ENCODE data around the gene CD63. TPM values are rescaled to one million over a fixed set of nuclear protein-coding genes. Genes with fewer than 3 reads are reported as not detected.

CD63 gene
- total RNA-seq, 1 experiment from 2014 or later, result 409 TPM

DNA sequence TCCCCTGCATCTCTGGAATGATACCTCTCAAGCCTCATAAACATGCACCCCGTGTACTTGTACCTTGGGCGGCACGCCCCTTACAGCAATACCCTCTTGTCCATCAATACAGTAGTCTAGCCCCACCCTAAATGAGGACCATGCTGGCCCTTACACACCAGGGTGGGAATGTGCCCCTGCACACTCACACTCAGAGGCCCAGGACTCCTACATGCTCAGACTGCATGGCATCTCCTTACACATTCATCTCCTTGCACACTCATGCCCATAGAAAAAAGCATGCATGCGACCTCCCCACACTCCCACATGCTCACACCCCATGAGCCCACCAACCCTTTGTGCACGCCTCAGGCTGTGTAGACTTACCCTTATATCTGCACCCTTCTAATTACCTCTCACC, 43.1 kb downstream of the CD63 start (continued):
- no peak for TF ChIP-seq SP1 (CRISPR knock-in tag; conservative IDR thresholded peaks at IDR 0.05)
- TF ChIP-seq, protein P1, sequence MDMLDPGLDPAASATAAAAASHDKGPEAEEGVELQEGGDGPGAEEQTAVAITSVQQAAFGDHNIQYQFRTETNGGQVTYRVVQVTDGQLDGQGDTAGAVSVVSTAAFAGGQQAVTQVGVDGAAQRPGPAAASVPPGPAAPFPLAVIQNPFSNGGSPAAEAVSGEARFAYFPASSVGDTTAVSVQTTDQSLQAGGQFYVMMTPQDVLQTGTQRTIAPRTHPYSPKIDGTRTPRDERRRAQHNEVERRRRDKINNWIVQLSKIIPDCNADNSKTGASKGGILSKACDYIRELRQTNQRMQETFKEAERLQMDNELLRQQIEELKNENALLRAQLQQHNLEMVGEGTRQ (CRISPR knock-in tag; IDR thresholded peaks at IDR 0.05), result no peak
- no peak for TF ChIP-seq RORB (CRISPR knock-in tag; IDR thresholded peaks at IDR 0.05)
- TF ChIP-seq CREB1 (CRISPR knock-in tag; IDR thresholded peaks at IDR 0.05), result no peak
- TF ChIP-seq NFATC4 (CRISPR knock-in tag; IDR thresholded peaks at IDR 0.05), result no peak

DNA sequence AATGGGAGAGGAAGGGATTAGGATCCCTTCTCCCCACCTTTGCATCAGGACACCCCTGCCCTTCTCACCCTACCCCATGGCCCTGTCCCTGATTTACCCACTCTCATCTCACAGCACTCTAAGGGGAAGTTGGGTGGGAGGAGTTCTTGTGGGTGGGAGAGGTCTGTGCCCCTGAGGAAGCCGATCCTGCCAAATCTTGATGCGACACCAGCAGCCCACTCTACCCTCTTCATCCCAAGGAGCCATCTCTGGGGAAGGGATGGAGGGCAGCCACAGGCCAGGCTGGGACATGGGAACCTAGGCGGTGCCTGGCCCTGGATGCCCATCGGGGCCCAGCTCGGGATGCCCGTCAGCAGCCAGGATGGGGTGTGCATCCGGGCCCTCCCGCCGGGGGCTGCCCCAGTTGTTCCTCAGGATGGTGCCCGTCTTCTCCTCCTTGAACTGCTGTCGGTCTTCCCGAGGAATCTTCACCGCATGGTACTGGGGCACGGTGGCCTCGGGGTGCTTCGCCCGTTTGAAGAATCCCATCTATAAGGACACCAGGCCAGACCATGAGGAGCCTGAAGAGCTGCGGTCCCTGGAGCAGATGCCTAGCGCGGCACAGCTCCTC, 43.9 kb downstream of the CD63 start:
- no peaks in the 10 kb centered on the region for H3K9me3 Mint-ChIP-seq
- TF ChIP-seq NR3C1 (CRISPR knock-in tag; conservative IDR thresholded peaks at IDR 0.05; ENCODE audit: low read depth), result no peak
- TF ChIP-seq, protein P2, sequence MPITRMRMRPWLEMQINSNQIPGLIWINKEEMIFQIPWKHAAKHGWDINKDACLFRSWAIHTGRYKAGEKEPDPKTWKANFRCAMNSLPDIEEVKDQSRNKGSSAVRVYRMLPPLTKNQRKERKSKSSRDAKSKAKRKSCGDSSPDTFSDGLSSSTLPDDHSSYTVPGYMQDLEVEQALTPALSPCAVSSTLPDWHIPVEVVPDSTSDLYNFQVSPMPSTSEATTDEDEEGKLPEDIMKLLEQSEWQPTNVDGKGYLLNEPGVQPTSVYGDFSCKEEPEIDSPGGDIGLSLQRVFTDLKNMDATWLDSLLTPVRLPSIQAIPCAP (CRISPR knock-in tag; IDR thresholded peaks at IDR 0.05), result no peak
- TF ChIP-seq ESRRA (CRISPR knock-in tag; IDR thresholded peaks at IDR 0.05; ENCODE audit: borderline replicate concordance), result no peak
- no peak for TF ChIP-seq ZNF219 (CRISPR knock-in tag; IDR thresholded peaks at IDR 0.05; ENCODE audit: borderline replicate concordance)
- TF ChIP-seq EMX1 (CRISPR knock-in tag; IDR thresholded peaks at IDR 0.05), result no peak
- POLR2A ChIA-PET, result interaction anchor here (1.1 kb wide), 1 partner anchor 10 kb away, joined by 3 read pairs; no protein-coding TSS in a partner anchor
- DNase-seq (ENCODE audit: low spot score), result no peak
- no peak overlapping the region for H3K27ac Mint-ChIP-seq
- H3K4me3 Mint-ChIP-seq, result no peak overlapping the region
- no peak for ATAC-seq
- H3K4me1 Mint-ChIP-seq, result peaks cover 14% of the 10 kb centered on the region
- peaks cover 7% of the 10 kb centered on the region; the same call in 1 of the 2 replicates for H3K36me3 Mint-ChIP-seq
- H3K27me3 Mint-ChIP-seq (ENCODE audit: low read depth), result no peaks in the 10 kb centered on the region; the same call in 1 of the 2 replicates
- CTCF ChIA-PET, result interaction anchor here (1.6 to 4.7 kb wide), 2 partner anchors 21 to 53 kb away, joined by 6 to 65 read pairs; no protein-coding TSS in a partner anchor

DNA sequence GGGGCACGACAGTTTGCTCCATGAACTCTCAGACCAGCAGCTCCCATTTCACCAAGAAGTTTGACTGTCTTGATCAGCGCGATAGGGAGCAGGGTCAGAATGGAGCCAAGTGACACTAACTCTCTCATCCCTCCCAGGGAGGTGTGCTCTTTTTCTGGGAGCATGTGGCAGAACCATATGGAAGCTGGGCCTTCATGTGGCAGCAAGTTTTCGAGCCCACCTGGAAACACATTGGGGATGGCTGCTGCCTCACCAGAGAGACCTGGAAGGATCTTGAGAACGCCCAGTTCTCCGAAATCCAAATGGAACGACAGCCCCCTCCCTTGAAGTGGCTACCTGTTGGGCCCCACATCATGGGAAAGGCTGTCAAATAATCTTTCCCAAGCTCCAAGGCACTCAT, 45.1 kb downstream of the CD63 start:
- POLR2A ChIA-PET, result interaction anchor here (1.1 kb wide), 1 partner anchor 11 kb away, joined by 3 read pairs; no protein-coding TSS in a partner anchor
- DNase-seq (ENCODE audit: low spot score), result no peak
- Mint-ChIP-seq H3K27ac (no peak overlapping the region), H3K9me3 (no peaks in the 10 kb centered on the region), H3K27me3 (ENCODE audit: low read depth) (no peaks in the 10 kb centered on the region; the same call in 1 of the 2 replicates), H3K36me3 (peaks cover 7% of the 10 kb centered on the region; the same call in 1 of the 2 replicates), H3K4me1 (peaks cover 14% of the 10 kb centered on the region), H3K4me3 (no peak overlapping the region)
- TF ChIP-seq, protein P3, sequence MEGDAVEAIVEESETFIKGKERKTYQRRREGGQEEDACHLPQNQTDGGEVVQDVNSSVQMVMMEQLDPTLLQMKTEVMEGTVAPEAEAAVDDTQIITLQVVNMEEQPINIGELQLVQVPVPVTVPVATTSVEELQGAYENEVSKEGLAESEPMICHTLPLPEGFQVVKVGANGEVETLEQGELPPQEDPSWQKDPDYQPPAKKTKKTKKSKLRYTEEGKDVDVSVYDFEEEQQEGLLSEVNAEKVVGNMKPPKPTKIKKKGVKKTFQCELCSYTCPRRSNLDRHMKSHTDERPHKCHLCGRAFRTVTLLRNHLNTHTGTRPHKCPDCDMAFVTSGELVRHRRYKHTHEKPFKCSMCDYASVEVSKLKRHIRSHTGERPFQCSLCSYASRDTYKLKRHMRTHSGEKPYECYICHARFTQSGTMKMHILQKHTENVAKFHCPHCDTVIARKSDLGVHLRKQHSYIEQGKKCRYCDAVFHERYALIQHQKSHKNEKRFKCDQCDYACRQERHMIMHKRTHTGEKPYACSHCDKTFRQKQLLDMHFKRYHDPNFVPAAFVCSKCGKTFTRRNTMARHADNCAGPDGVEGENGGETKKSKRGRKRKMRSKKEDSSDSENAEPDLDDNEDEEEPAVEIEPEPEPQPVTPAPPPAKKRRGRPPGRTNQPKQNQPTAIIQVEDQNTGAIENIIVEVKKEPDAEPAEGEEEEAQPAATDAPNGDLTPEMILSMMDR (IDR thresholded peaks at IDR 0.05), result no peak
- TF ChIP-seq, protein P4, sequence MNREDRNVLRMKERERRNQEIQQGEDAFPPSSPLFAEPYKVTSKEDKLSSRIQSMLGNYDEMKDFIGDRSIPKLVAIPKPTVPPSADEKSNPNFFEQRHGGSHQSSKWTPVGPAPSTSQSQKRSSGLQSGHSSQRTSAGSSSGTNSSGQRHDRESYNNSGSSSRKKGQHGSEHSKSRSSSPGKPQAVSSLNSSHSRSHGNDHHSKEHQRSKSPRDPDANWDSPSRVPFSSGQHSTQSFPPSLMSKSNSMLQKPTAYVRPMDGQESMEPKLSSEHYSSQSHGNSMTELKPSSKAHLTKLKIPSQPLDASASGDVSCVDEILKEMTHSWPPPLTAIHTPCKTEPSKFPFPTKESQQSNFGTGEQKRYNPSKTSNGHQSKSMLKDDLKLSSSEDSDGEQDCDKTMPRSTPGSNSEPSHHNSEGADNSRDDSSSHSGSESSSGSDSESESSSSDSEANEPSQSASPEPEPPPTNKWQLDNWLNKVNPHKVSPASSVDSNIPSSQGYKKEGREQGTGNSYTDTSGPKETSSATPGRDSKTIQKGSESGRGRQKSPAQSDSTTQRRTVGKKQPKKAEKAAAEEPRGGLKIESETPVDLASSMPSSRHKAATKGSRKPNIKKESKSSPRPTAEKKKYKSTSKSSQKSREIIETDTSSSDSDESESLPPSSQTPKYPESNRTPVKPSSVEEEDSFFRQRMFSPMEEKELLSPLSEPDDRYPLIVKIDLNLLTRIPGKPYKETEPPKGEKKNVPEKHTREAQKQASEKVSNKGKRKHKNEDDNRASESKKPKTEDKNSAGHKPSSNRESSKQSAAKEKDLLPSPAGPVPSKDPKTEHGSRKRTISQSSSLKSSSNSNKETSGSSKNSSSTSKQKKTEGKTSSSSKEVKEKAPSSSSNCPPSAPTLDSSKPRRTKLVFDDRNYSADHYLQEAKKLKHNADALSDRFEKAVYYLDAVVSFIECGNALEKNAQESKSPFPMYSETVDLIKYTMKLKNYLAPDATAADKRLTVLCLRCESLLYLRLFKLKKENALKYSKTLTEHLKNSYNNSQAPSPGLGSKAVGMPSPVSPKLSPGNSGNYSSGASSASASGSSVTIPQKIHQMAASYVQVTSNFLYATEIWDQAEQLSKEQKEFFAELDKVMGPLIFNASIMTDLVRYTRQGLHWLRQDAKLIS (CRISPR knock-in tag; IDR thresholded peaks at IDR 0.05; ENCODE audit: borderline replicate concordance), result no peak
- no peak for TF ChIP-seq FOXK1 (CRISPR knock-in tag; IDR thresholded peaks at IDR 0.05)
- TF ChIP-seq, protein P5, sequence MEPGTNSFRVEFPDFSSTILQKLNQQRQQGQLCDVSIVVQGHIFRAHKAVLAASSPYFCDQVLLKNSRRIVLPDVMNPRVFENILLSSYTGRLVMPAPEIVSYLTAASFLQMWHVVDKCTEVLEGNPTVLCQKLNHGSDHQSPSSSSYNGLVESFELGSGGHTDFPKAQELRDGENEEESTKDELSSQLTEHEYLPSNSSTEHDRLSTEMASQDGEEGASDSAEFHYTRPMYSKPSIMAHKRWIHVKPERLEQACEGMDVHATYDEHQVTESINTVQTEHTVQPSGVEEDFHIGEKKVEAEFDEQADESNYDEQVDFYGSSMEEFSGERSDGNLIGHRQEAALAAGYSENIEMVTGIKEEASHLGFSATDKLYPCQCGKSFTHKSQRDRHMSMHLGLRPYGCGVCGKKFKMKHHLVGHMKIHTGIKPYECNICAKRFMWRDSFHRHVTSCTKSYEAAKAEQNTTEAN (CRISPR knock-in tag; IDR thresholded peaks at IDR 0.05), result no peak
- no peak for TF ChIP-seq NR2C2 (CRISPR knock-in tag; IDR thresholded peaks at IDR 0.05)
- TF ChIP-seq, protein P6, sequence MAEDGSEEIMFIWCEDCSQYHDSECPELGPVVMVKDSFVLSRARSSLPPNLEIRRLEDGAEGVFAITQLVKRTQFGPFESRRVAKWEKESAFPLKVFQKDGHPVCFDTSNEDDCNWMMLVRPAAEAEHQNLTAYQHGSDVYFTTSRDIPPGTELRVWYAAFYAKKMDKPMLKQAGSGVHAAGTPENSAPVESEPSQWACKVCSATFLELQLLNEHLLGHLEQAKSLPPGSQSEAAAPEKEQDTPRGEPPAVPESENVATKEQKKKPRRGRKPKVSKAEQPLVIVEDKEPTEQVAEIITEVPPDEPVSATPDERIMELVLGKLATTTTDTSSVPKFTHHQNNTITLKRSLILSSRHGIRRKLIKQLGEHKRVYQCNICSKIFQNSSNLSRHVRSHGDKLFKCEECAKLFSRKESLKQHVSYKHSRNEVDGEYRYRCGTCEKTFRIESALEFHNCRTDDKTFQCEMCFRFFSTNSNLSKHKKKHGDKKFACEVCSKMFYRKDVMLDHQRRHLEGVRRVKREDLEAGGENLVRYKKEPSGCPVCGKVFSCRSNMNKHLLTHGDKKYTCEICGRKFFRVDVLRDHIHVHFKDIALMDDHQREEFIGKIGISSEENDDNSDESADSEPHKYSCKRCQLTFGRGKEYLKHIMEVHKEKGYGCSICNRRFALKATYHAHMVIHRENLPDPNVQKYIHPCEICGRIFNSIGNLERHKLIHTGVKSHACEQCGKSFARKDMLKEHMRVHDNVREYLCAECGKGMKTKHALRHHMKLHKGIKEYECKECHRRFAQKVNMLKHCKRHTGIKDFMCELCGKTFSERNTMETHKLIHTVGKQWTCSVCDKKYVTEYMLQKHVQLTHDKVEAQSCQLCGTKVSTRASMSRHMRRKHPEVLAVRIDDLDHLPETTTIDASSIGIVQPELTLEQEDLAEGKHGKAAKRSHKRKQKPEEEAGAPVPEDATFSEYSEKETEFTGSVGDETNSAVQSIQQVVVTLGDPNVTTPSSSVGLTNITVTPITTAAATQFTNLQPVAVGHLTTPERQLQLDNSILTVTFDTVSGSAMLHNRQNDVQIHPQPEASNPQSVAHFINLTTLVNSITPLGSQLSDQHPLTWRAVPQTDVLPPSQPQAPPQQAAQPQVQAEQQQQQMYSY (CRISPR knock-in tag; IDR thresholded peaks at IDR 0.05), result no peak
- TF ChIP-seq, protein P7, sequence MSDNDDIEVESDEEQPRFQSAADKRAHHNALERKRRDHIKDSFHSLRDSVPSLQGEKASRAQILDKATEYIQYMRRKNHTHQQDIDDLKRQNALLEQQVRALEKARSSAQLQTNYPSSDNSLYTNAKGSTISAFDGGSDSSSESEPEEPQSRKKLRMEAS (CRISPR knock-in tag; IDR thresholded peaks at IDR 0.05), result no peak
- no peak for TF ChIP-seq ZNF671 (CRISPR knock-in tag; IDR thresholded peaks at IDR 0.05)
- no peak for ATAC-seq
- CTCF ChIA-PET, result interaction anchor here (1.3 to 4.7 kb wide), 3 partner anchors 22 to 54 kb away, joined by 4 to 65 read pairs (median 6); no protein-coding TSS in a partner anchor

Data from WTC11 (cell line).